ENCODE data around the gene ZNF71.
"Not testable (repeated sequence)": the region's sequence is repeated elsewhere in the genome, so short reads cannot be mapped to it uniquely, and the experiment has no call there.

The ZNF71 gene

DNA sequence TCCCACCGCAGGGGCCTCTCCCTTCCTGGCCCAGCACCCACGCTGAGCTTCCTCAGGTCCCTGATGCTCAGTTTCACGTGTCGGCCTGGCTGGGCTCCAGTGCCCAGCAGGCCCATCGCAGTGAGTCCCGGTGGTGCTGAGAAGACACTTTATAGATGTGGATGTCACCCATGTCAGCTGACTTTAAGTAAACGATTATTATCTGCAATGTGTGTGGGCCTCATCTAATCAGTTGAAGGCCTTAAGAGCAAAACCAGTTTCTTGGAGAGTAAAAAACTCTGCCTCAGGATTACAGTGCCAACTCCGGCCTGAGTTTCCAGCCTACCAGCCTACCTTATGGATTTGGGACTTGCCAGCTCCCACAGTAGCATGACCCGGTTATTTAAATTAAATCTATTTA, 30.6 kb downstream of the ZNF71 start:
- no peak for DNase-seq

DNA sequence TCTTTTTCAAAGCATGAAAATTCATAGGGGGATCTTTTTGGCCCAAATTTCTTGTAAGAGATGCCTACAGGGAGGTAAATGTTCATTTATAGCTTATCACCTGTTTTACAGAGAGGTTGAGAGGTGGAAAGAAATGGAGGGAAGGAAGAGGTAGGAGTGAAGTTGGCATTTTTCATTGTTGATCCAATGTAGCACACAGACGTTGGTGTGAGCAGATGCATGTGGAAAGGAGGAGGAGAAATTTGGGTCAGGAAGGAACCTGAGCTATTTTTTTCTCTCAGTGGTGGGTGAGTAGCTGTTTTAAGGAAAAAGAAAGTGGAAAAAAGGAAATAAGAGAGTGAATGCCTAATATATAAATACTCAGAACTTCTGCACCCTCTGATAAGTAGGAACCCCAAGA, 37.9 kb downstream of the ZNF71 start:
- no peak for DNase-seq

- no peak for DNase-seq
Measured at GRCh38 chr19:56637976-56638555, 43.0 kb downstream of the ZNF71 start.

DNA sequence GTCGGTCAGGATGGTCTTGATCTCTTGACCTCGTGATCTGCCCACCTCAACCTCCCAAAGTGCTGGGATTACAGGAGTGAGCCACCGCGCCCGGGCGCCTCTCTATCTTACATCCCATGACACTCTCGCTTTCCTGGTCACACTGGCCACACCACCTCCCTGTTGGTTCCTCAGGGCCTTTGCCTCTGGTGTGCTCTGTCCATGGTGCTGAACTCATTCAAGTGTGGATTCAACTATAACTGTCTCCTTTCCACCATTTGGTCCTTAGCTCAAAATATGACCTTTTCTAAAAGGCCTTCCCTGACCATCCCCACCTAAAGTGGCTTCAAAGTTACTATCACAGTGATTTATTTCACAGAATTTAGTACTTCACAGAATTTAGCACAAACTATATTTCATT, 44.1 kb downstream of the ZNF71 start:
- DNase-seq: no peak

DNA sequence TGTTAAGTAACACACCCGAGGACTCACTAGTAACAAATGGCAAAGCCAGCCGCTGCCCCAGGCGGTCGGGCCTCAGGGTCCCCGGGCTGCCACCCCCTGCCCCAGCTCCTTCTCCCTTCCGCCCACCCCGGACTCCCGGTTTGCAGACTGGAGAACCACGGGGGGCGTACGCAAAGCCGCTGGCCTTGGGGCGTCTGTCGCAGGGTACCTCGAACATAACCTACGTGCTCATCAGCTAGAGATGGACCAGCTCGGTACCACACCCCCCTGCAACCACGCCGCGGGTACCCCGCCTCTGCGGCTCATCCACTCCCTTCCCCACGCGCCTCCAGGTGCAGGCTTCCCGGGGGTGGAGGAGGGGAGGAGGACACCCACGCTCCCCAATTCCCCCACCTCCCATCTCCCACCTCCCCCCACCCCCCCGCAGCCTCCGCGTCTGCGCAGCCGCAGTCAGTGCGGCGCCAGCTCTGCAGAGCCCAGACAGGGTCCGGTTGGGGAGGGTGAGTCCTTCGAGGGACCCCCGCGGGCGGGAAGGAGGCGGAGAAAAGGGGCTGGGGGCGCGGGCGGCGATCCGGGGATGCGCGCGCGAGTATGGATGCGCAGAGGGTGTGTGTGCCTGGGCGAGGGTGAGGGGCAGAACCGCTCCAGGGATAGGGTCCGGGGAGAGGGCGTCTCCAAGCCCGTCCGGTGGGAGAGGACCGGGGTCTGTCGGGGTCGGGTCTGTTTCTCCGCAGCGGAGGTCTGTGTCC, 47.8 kb downstream of the ZNF71 start, which contains the start of gene SMIM17:
Gene SMIM17 (plus strand): TSS at position 449 of the 749 bp plus-strand sequence. CDS start 2,509 bp downstream, outside the sequence.
- DNase-seq: no peak

- no peak for DNase-seq
Measured at GRCh38 chr19:56643460-56643955, 48.4 kb downstream of the ZNF71 start.

DNA sequence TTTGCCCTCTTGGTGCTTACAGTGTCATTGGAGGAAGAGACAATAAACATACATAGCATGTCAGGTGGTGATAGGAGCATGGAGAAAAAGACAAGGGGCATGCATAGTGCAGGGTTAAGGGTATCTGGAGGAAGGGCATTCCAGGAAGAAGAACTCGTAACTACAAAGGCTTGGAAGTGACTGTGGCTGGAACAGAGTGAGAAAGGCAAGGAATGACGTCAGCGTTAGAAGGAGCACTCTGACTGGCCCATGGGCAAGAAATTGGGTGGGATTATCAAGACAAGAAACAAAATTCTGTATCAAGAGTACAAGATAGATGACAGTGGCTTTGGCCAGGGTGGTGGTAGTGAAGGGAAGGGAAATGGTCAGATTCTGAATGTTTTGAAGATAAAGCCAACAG, 59.0 kb downstream of the ZNF71 start:
- no peak for DNase-seq

DNA sequence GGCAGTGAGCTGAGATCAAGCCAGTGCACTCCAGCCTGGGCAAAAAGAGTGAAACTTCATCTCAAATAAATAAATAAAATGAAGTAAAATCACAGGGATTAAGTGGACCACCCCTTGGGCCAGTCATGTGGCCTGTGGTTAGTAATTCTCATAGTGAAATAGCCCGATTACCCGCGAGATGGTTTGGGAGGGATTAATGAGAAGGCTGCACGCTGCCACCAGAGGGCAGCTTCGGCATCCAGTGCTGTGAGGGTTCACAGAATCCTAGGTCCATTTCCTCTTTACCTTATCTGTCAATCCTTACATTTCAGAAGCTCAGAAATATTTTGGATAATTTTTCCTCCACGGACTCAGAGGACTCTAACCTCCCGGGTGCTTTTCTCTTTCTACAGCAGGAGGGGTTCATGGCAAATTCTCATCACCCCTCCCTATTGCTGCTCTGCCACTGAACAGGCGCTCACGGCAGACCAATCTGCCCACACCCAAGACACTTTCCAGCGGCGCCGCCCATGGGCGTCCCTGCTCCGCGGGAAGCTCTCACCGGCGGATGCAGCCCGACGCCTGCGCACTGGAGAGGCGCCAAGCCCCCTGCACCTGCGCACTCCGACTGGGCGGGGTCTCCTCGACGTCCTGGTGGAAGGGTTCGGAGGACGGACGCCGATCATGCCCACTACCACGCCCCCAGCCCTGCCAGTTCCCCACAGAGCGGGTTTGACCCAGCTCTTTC, 65.4 kb downstream of the ZNF71 start:
- no peak for DNase-seq

DNA sequence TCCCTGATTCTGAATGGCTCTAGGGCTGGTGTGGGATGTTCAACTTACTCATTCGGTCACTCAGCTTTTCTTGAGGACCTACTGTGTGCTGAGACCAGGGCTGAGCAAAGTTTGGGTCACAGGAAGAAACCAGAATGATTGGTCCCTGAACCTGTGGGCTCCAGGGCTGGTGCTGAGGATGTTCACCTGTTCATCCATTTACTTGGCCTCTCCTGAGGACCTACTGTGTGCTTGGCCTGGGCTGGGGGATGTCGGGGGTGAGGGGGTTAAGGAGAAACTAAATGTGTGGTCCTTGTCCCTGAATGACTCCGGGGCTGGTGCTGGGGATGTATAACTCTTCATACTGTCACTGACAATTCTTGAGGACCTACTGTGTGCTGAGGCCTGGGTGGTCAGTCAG, 66.1 kb downstream of the ZNF71 start:
- no peak for DNase-seq

GRCh38 chr19:56663931-56664500, 68.9 kb downstream of the ZNF71 start:
- no peak for DNase-seq

- no peak for DNase-seq
Measured at GRCh38 chr19:56664511-56664910, 69.4 kb downstream of the ZNF71 start.

DNA sequence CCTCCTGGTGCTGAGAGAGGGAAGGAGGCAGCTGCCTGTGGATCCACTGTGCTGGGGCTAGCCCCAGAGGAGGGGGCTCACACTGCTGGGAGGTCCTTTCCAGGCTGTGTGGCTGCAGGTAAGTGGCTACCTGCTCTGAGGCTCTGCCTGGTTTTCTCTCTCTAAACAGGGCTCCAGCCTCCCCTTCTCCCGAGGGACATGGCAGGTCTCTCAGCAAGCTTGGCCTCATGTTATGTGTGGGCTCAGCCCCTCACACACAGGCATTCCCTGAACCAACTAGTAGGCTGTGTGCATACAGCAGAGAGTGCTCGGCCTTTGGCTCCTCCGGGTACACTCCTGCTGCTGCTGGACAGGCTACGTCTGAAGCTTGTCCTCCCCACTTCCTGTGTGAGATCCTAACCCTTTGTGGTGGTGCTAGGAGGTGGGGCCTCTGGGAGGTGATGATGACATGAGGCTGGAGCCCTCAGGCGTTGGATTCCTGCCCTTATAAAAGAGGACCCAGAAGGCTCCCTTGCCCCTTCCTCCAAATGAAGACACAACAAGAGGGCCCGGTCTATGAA, 72.3 kb downstream of the ZNF71 start:
- DNase-seq: no peak

- no peak for DNase-seq
Measured at GRCh38 chr19:56668676-56669075, 73.6 kb downstream of the ZNF71 start.

DNA sequence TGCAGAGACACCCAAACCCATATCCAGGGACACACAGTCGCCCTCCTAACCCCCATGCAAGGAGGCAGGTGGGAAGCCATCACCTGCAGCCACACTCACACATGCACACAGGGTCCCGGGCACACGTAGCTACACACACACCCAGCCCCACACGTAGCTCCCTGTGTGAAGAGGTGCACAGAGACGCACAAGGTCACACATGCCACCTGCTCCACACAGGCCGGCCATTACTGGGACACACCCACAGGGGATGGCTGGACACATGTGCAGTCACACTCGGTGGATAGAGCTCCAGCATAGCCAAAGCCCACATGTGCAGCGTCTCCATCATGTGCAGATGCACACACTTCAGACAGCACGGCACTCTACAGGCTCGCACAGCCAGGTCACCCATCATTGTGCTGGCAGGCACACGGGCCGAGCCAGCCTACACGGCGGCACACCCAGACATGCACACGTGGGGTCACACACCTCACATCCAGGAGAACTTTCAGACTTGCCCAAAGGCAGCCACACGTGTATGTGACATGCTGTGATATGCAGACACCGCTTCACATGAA, 75.4 kb downstream of the ZNF71 start:
- no peak for DNase-seq

- no peak for DNase-seq
Measured at GRCh38 chr19:56670961-56671612, 76.0 kb downstream of the ZNF71 start.

GRCh38 chr19:56671613-56671994, 76.5 kb downstream of the ZNF71 start, which contains the start of gene ZNF835:
TSS of gene ZNF835 (minus strand) at chr19:56671757. CDS start at chr19:56665198, 6,559 bp downstream.
- DNase-seq: no peak

GRCh38 chr19:56672610-56673009, 77.5 kb downstream of the ZNF71 start:
- DNase-seq: not testable (repeated sequence)
